Keratinocyte (primary cell): Measurements from ENCODE around the gene DIP2C.

ENCODE experiments used
- CTCF ChIP-seq, 3 experiments: IDR thresholded peaks in 1 of 3; conservative IDR thresholded peaks in 1 of 3; optimal IDR thresholded peaks in 1 of 3; 2 replicates in 2 of 3; 3 replicates in 1 of 3; pipeline versions ENCODE3 to v1.5.1; 2011; ENCODE audit warnings: low read length in 3 of 3, mild to moderate bottlenecking in 3 of 3, moderate library complexity in 2 of 3, control low read depth in 1 of 3, inconsistent platforms in 1 of 3; ENCODE audit not compliant: insufficient read depth in 2 of 3; ENCODE audit errors: extremely low read depth in 1 of 3
- EZH2 ChIP-seq: IDR thresholded peaks from one replicate; pipeline ENCODE4 v1.6.1; 2012; ENCODE audit warnings: inconsistent platforms, mild to moderate bottlenecking, low read length, moderate library complexity

- no peak for TF ChIP-seq EZH2
- TF ChIP-seq CTCF (optimal IDR thresholded peaks at IDR 0.05 in 1 of 3, IDR thresholded peaks at IDR 0.05 in 1 of 3, conservative IDR thresholded peaks at IDR 0.05 in 1 of 3; ENCODE audit: extremely low read depth in 1 of 3, insufficient read depth in 2 of 3, low read length in 3 of 3), result no peak
Measured at GRCh38 chr10:436911-437665, 252.4 kb downstream of the DIP2C start.
